H9 (cell line): Measurements from ENCODE around the gene NSD1. TPM values are rescaled to one million over a fixed set of nuclear protein-coding genes. Genes with fewer than 3 reads are reported as not detected.

ENCODE experiments used
- DNase-seq: peaks from one replicate; pipeline ENCODE4 v3.0.0-alpha.2; 2017
- H2AFZ ChIP-seq: one replicate; pipeline ENCODE4 v1.6.1; 2013; ENCODE audit warnings: mild to moderate bottlenecking, low read length, control low read depth, moderate library complexity
- H2AK5ac ChIP-seq: 2 replicates; pipeline ENCODE4 v1.6.1; 2013; ENCODE audit warnings: low read length, control low read depth, mixed read lengths; ENCODE audit not compliant: insufficient read length
- H2BK120ac ChIP-seq: one replicate; pipeline ENCODE4 v1.6.1; 2013; ENCODE audit warnings: low read depth, mild to moderate bottlenecking, low read length, control low read depth, inconsistent platforms; ENCODE audit not compliant: poor library complexity, severe bottlenecking
- H2BK12ac ChIP-seq: 2 replicates; pipeline ENCODE4 v1.6.1; 2013; ENCODE audit warnings: low read length, control low read depth, mixed read lengths, low read depth; ENCODE audit not compliant: insufficient read length
- H2BK15ac ChIP-seq: 2 replicates; pipeline ENCODE4 v1.6.1; 2013; ENCODE audit warnings: low read depth, low read length, control low read depth
- H2BK20ac ChIP-seq: one replicate; pipeline ENCODE4 v1.6.1; 2013; ENCODE audit warnings: low read depth, mild to moderate bottlenecking, low read length, control low read depth, inconsistent platforms; ENCODE audit not compliant: poor library complexity, severe bottlenecking
- H2BK5ac ChIP-seq: 2 replicates; pipeline ENCODE4 v1.6.1; 2013; ENCODE audit warnings: low read length, control low read depth, mixed read lengths; ENCODE audit not compliant: insufficient read length
- H3K14ac ChIP-seq: 2 replicates; pipeline ENCODE4 v1.6.1; 2013; ENCODE audit warnings: low read length, control low read depth; ENCODE audit not compliant: insufficient read depth
- H3K18ac ChIP-seq: 2 replicates; pipeline ENCODE4 v1.6.1; 2013; ENCODE audit warnings: low read depth, mild to moderate bottlenecking, mixed read lengths, low read length, control low read depth; ENCODE audit not compliant: insufficient read length
- H3K23ac ChIP-seq: 2 replicates; pipeline ENCODE4 v1.6.1; 2013; ENCODE audit warnings: low read length, control low read depth, mixed read lengths, low read depth; ENCODE audit not compliant: insufficient read length
- H3K23me2 ChIP-seq: 2 replicates; pipeline ENCODE4 v1.6.1; 2013; ENCODE audit warnings: low read depth, mild to moderate bottlenecking, mixed read lengths, low read length, control low read depth; ENCODE audit not compliant: insufficient read length, poor library complexity, severe bottlenecking
- H3K27ac ChIP-seq: 2 replicates; pipeline ENCODE4 v1.5.1; 2013; ENCODE audit warnings: low read length, control low read depth, mixed read lengths, low read depth; ENCODE audit not compliant: insufficient read length
- H3K27me3 ChIP-seq: 2 replicates; pipeline ENCODE4 v1.6.1; 2013; ENCODE audit warnings: low read length, control low read depth, inconsistent platforms; ENCODE audit not compliant: insufficient read depth
- H3K4ac ChIP-seq: 2 replicates; pipeline ENCODE4 v1.6.1; 2013; ENCODE audit warnings: low read depth, mild to moderate bottlenecking, control low read depth, inconsistent platforms, low read length, moderate library complexity
- H3K4me1 ChIP-seq: 2 replicates; pipeline ENCODE4 v1.6.1; 2013; ENCODE audit warnings: low read length, control low read depth, inconsistent platforms; ENCODE audit not compliant: insufficient read depth
- H3K4me2 ChIP-seq: 2 replicates; pipeline ENCODE4 v1.6.1; 2013; ENCODE audit warnings: low read length, control low read depth, mixed read lengths; ENCODE audit not compliant: insufficient read length, insufficient read depth
- H3K56ac ChIP-seq: 2 replicates; pipeline ENCODE4 v1.6.1; 2013; ENCODE audit warnings: low read depth, mild to moderate bottlenecking, mixed read lengths, low read length, control low read depth; ENCODE audit not compliant: insufficient read length
- H3K79me1 ChIP-seq: 2 replicates; pipeline ENCODE4 v1.6.1; 2013; ENCODE audit warnings: low read depth, mild to moderate bottlenecking, moderate library complexity, low read length, control low read depth, inconsistent platforms; ENCODE audit not compliant: insufficient read depth, poor library complexity, severe bottlenecking
- H3K79me2 ChIP-seq: 2 replicates; pipeline ENCODE4 v1.6.1; 2013; ENCODE audit warnings: low read length, control low read depth, inconsistent platforms; ENCODE audit not compliant: insufficient read depth
- H3K9ac ChIP-seq: 2 replicates; pipeline ENCODE4 v1.6.1; 2013; ENCODE audit warnings: low read length, control low read depth, mixed read lengths; ENCODE audit not compliant: insufficient read length; ENCODE audit errors: extremely low read depth
- H3K9me3 ChIP-seq: one replicate; pipeline ENCODE4 v1.6.1; 2013; ENCODE audit warnings: low read depth, low read length, inconsistent platforms; ENCODE audit not compliant: control insufficient read depth
- H3T11ph ChIP-seq: one replicate; pipeline ENCODE4 v1.6.1; 2013; ENCODE audit warnings: mild to moderate bottlenecking, low read length, control low read depth, inconsistent platforms
- H4K20me1 ChIP-seq: one replicate; pipeline ENCODE4 v1.6.1; 2013; ENCODE audit not compliant: control insufficient read depth, insufficient read length, insufficient read depth
- H4K5ac ChIP-seq: 2 replicates; pipeline ENCODE4 v1.6.1; 2013; ENCODE audit warnings: low read depth, mild to moderate bottlenecking, mixed read lengths, low read length, control low read depth; ENCODE audit not compliant: insufficient read length
- H4K8ac ChIP-seq: replicated peaks from 2 replicates; pipeline ENCODE4 v1.6.1; 2013; ENCODE audit warnings: low read length, control low read depth, mixed read lengths, low read depth; ENCODE audit not compliant: insufficient read length
- H4K91ac ChIP-seq: 2 replicates; pipeline ENCODE4 v1.6.1; 2013; ENCODE audit warnings: low read depth, mild to moderate bottlenecking, moderate library complexity, mixed read lengths, low read length, control low read depth; ENCODE audit not compliant: insufficient read length
- H3K27ac Mint-ChIP-seq, 3 experiments: 2 replicates in 2 of 3; 3 replicates in 1 of 3; pipeline ENCODE4 v1.8.0; 2020 to 2021; ENCODE audit warnings: mixed read lengths in 3 of 3, mild to moderate bottlenecking in 1 of 3, moderate library complexity in 1 of 3
- H3K27me3 Mint-ChIP-seq: 2 replicates; pipeline ENCODE4 v1.8.0; 2021; ENCODE audit warnings: low read depth, mild to moderate bottlenecking, moderate library complexity, mixed read lengths
- H3K36me3 Mint-ChIP-seq, 3 experiments: 2 replicates in 2 of 3; 3 replicates in 1 of 3; pipeline ENCODE4 v1.8.0; 2020 to 2021; ENCODE audit warnings: low read depth in 3 of 3, mixed read lengths in 3 of 3; ENCODE audit not compliant: insufficient read depth in 1 of 3
- H3K4me1 Mint-ChIP-seq, 2 experiments: 2 replicates each; pipeline ENCODE4 v1.8.0; 2020; ENCODE audit warnings: mixed read lengths in 2 of 2
- H3K4me3 Mint-ChIP-seq, 2 experiments: 2 replicates in 1 of 2; 3 replicates in 1 of 2; pipeline ENCODE4 v1.8.0; 2020 to 2021; ENCODE audit warnings: mild to moderate bottlenecking in 2 of 2, mixed read lengths in 2 of 2, moderate library complexity in 1 of 2
- H3K9me3 Mint-ChIP-seq, 2 experiments: 2 replicates in 1 of 2; 3 replicates in 1 of 2; pipeline ENCODE4 v1.8.0; 2020; ENCODE audit warnings: mild to moderate bottlenecking in 2 of 2, mixed read lengths in 2 of 2, moderate library complexity in 1 of 2
- CTCF ChIP-seq: fragments of 200-600 bp; sonication (generic); conservative IDR thresholded peaks from 3 replicates; pipeline ENCODE4 v1.8.0; 2021; ENCODE audit warnings: antibody characterized with exemption, mild to moderate bottlenecking
- WGBS: extraction: QIAGEN DNeasy Blood & Tissue Kit; methylation state at CpG from one replicate; pipeline ENCODE4 v1.1.7; 2013; ENCODE audit warnings: missing lambda C conversion rate, low lambda C conversion rate, mixed read lengths; ENCODE audit not compliant: insufficient read length; ENCODE audit errors: extremely low coverage; 5-methylcytosine and 5-hydroxymethylcytosine counted together
- total RNA-seq: library from RNA; stranded (reverse); gene quantifications from 2 replicates; pipeline ENCODE4 v1.2.1, GENCODE V29; 2021

Gene NSD1
- total RNA-seq, 1 experiment from 2014 or later = 213 TPM

DNA sequence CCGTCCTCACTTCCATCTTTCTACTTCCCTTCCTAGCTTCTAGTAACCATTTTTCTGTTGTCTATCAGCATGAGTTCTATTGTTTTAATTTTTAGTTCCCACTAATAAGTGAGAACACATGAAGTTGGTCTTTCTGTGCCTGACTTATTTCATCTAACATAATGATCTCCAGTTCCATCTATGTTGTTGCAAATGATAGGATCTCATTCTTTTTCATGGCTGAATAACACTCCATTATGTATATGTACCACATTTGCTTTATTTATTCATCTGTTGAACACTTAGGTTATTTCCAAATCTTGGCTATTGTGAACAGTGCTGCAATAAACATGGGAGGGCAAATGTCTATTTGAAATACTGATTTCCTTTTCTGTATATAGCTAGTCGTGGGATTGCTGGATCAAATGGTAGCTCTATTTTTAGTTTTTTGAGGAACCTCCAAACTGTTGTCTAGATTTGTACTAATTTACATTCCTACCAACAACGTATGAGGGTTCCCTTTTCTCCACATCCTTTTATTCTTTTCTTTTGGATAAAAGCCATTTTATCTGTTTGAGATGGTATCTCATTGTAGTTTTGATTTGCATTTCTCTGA is 50.3 kb downstream of the NSD1 start:
- DNase-seq = no peak
- Histone ChIP-seq H3K4ac (no peak overlapping the region), H3K9me3 (no peaks in the 10 kb centered on the region), H4K91ac (no peak overlapping the region), H3K27ac (no peak overlapping the region), H3K14ac (no peak overlapping the region), H2BK5ac (no peak overlapping the region), H2BK12ac (no peak overlapping the region), H2BK120ac (no peak overlapping the region), H3K4me2 (no peak overlapping the region), H3K4me1 (no peaks in the 10 kb centered on the region), H3K23me2 (no peaks in the 10 kb centered on the region), H2AFZ (no peak overlapping the region), H3K79me1 (peaks cover 2% of the 10 kb centered on the region), H2BK20ac (no peak overlapping the region), H3K9ac (no peak overlapping the region), H3K23ac (no peak overlapping the region), H3K79me2 (peaks cover 29% of the 10 kb centered on the region; the same call in 1 of the 2 replicates), H3K27me3 (no peaks in the 10 kb centered on the region), H3K18ac (no peak overlapping the region), H4K5ac (no peak overlapping the region), H2AK5ac (no peak overlapping the region), H2BK15ac (no peak overlapping the region), H4K8ac (no peak overlapping the region), H4K20me1 (no peaks in the 10 kb centered on the region), H3T11ph (no peak overlapping the region), H3K56ac (no peak overlapping the region)
- no peak overlapping the region for H3K4me3 Mint-ChIP-seq
- peak overlapping the region in 1 of 3 experiments; percentile 71; a peak in 2 of 7 replicates for H3K27ac Mint-ChIP-seq
- H3K4me1 Mint-ChIP-seq = peaks cover 0 to 5% of the 10 kb centered on the region in 2 experiments; a peak in 2 of 4 replicates
- no peaks in the 10 kb centered on the region for H3K27me3 Mint-ChIP-seq
- no peak for TF ChIP-seq CTCF
- peaks cover 5 to 25% (median 16%) of the 10 kb centered on the region in 3 experiments for H3K36me3 Mint-ChIP-seq
- no CpG with 5 or more reads among the region's 3 CpGs for WGBS
- H3K9me3 Mint-ChIP-seq = no peaks in the 10 kb centered on the region
